Measurements from ENCODE around the gene SOX18.

SOX18 gene

DNA sequence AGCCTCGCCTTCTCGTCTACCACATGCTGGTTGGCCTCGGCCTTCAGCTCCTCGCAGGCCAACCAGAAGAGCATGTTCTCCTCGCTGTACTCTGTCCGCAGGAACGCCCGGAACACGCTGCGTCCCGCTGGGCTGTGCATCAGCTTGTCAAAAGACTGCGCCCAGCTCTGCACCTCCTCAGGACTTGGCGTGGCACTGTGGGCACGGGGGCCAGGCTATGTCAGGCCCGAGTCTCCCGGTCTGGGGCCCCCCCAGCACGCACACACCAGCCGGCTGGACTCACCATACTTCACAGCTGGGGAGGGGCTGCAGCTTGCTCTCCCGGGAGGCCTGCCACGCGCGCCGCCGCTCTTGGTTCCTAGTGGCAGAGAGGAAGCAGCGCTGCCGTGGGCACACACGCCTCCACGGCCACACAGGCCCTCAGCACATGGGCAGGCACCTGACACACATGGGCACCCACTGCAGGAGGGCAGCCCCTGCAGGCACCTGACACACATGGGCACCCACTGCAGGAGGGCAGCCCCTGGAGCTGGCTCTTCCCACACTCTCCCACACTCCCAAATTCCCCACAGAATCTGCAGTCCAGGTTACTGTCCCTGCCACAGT, 24.8 kb upstream of the SOX18 start:
- H3K27ac Mint-ChIP-seq, result no peak overlapping the region

DNA sequence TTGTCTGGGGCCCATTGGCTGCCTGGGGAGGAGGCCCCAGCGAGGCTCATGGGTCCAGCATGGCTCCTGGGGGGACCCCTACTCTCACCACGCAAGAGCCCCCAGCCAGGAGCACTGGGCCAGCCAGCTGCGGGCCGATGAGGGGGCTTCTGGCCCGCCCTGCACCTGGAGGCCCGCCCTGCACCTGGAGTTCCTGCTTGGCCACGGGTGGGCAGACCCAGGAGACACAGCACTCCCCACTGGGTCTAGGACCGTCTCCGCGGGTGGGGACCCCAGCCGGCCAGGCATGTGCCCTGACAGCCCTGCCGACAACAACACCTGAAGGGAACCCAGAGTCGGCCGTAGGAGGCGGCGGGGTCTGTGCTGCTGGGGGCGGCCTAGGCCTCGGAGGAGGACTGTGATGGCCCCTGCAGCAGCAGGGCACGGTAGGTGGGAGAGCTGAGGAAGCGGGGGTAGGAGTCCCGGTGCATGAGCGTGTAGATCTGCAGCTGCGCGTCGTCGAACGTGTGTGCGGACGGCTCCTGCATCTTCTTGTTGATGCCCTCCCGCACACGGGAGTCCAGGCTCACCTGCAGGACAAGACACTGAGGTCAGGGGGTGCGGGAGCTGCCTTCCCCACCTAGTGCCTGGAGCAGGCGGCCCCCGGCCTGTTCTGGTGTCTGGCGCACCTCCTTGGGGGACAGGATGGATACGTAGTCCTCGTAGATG, 24.2 kb upstream of the SOX18 start:
- peaks cover 6% of the 10 kb centered on the region for H3K4me1 Mint-ChIP-seq
- H3K36me3 Mint-ChIP-seq, result no peaks in the 10 kb centered on the region
- no peak overlapping the region for H3K4me3 Mint-ChIP-seq
- H3K27me3 Mint-ChIP-seq, result no peaks in the 10 kb centered on the region
- no peak overlapping the region for H3K27ac Mint-ChIP-seq
- H3K9me3 Mint-ChIP-seq, result no peaks in the 10 kb centered on the region

More for the DNA sequence above, 24.8 kb upstream of the SOX18 start:
- H3K9me3 Mint-ChIP-seq, result no peaks in the 10 kb centered on the region
- H3K4me1 Mint-ChIP-seq, result peaks cover 13% of the 10 kb centered on the region
- no peak overlapping the region for H3K4me3 Mint-ChIP-seq
- no peaks in the 10 kb centered on the region for H3K36me3 Mint-ChIP-seq
- no peaks in the 10 kb centered on the region for H3K27me3 Mint-ChIP-seq

DNA sequence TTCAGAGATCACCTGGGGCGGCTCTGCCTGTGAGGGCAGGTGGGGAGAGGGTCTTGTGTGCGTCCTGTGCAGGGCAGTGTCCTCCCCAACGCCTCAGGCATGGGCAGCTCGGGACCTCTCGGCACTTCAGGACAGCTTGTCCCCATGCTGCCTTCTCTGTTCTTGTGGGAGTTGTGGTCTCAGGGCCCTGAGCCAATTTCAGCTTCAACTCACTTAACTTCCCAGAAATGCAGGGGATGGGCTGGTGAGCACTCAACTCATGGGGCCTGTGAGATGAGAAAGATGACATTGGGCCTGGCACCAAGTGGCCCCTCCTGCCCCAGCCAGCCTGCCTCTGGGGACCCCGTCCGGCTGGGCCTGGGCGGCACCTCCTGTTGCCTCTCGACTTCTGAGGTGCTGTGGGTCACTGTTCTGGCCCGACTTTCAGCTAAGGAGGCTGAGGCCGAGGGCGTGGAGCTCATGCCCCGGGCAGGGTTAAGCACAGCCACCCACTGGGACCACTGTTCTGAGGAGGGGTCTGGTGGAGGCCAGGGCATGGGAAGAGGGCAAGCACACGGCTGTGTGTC, 23.1 kb upstream of the SOX18 start:
- H3K36me3 Mint-ChIP-seq, result no peaks in the 10 kb centered on the region
- peaks cover under 1% of the 10 kb centered on the region for H3K4me1 Mint-ChIP-seq
- H3K27me3 Mint-ChIP-seq, result no peaks in the 10 kb centered on the region
- no peak overlapping the region for H3K4me3 Mint-ChIP-seq
- no peaks in the 10 kb centered on the region for H3K9me3 Mint-ChIP-seq
- peak overlapping the region; percentile 59 for H3K27ac Mint-ChIP-seq

DNA sequence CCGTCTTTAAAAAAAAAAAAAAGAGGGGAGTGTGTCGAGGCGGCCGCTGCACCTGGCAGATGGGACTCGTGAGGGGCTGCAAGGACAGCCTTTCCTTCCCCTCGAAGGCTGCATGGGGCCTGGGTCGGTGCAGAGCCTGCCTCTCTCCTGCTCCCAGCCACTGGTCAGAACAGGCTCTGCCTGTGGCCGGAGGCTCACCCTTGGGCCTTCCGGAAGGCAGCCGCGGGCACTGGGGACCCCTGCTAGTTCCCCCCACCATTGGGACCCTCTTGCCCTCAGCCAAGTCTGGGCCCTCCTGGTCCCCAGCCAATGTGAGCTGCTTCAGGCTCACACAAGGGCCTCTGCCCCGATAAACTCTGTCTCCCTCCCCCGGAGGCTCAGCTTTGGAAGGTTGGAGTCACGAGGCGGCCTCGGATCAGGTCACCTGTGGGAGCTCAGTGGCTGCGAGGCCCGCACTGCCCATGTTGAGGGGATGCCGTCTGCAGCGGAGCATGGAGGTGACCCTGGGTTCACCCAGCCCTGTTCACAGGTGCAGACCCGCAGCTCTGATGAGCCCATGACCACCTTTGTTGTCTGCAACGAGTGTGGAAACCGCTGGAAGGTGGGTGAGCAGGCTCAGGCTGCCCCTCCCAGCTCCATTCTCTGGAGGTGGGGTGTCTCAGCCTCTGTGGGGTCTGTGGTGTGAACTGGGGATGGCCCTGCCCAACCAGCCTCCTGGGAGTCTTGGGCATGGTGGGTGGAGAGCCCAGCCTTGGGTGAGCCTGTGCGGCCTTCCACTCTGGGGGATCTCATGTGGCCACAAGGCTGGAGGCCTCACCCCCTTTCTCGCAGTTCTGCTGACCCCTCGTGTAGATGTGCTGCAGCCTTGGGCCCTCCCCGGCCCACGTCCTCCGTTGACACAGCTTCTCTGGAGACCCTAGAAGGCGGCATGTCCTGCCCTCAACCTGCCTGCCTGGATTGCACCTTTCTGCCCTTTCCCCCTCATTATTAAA, 22.2 kb upstream of the SOX18 start:
- Mint-ChIP-seq H3K27me3 (no peaks in the 10 kb centered on the region), H3K4me1 (peaks cover 9% of the 10 kb centered on the region), H3K4me3 (no peak overlapping the region), H3K27ac (peak overlapping the region; percentile 59), H3K9me3 (no peaks in the 10 kb centered on the region), H3K36me3 (no peaks in the 10 kb centered on the region)

DNA sequence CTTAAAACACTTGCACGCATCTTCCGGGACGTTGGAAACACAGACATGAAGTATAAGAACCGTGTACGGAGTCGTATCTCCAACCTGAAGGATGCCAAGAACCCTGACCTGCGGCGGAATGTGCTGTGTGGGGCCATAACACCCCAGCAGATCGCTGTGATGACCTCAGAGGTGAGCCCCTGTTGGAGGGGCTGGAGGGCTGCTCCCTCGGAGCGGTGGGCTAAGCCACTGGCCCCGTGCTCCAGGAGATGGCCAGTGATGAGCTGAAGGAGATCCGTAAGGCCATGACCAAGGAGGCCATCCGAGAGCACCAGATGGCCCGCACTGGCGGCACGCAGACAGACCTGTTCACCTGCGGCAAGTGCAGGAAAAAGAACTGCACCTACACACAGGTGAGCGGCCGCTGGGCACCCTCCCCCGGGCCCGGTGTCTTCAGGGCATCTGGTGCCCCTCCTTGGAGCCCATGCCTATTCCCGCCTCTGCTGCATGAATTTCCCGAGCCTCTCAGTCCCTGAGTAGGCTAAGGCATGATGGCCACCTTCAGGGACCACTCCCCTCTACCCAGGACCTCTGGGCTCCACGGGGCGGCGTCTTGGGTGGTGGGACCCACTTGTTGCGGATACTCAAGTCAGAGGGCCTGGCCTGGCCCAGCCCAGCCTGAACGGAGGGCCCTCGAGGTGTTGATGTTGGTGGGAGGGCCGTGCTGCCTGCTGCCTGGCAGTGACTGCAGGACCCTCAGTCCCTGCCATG, 21.0 kb upstream of the SOX18 start:
- Mint-ChIP-seq H3K27ac (no peak overlapping the region), H3K9me3 (no peaks in the 10 kb centered on the region), H3K27me3 (no peaks in the 10 kb centered on the region), H3K4me3 (no peak overlapping the region), H3K4me1 (peaks cover 19% of the 10 kb centered on the region), H3K36me3 (no peaks in the 10 kb centered on the region)

DNA sequence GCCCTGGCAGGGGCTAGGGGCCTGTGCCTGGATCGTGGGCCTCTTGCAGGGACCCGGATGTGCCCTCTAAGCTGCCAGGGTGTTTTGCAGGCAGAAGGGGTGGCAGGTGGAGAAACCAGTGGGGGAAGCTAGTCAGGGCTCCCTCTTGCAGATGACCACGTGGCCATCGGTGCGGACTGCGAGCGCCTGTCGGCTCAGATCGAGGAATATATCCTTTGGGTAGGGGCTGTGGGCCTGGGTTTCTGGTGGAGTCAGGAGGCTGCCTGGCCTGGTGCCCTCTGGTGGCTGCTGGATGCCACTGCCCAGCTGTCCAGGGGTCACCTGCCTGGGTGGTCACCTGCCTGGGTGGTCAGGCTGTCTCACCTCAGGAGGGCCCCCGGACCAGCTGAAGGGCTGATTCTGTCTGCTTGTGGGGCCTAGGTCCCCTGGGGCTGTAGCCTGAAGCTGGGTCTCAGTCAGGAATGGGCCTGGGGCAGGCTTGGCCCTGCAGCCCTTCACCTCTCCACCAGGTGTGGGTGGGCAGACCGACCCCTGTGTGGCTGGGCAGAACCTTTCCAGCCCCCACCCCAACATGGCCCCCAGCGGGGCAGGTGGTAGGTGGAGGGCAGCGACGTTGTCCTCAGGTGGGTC, 20.3 kb upstream of the SOX18 start:
- H3K4me1 Mint-ChIP-seq, result peaks cover 24% of the 10 kb centered on the region
- H3K27ac Mint-ChIP-seq, result no peak overlapping the region
- no peaks in the 10 kb centered on the region for H3K27me3 Mint-ChIP-seq
- H3K9me3 Mint-ChIP-seq, result no peaks in the 10 kb centered on the region
- H3K4me3 Mint-ChIP-seq, result no peak overlapping the region
- no peaks in the 10 kb centered on the region for H3K36me3 Mint-ChIP-seq

DNA sequence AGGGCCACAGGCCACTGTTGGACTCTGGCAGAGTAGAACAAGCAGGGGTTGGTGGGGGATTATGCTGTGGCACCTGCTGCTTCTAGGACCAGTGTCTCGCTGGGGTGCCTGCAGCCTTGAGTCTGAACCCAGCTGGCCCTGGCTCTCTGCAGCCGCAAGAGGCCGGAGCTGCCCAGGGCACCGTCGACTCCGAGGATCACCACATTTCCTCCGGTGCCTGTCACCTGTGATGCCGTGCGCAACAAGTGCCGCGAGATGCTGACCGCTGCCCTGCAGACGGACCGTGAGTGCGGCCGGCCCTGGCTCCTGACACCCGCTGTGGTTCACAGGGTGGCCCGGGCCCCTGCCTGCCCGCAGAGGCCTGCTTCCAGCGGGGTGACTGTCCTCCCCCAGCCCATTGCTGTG, 19.8 kb upstream of the SOX18 start:
- no peaks in the 10 kb centered on the region for H3K27me3 Mint-ChIP-seq
- no peaks in the 10 kb centered on the region for H3K36me3 Mint-ChIP-seq
- H3K4me3 Mint-ChIP-seq, result no peak overlapping the region
- H3K4me1 Mint-ChIP-seq, result peaks cover 29% of the 10 kb centered on the region
- H3K27ac Mint-ChIP-seq, result no peak overlapping the region
- no peaks in the 10 kb centered on the region for H3K9me3 Mint-ChIP-seq

DNA sequence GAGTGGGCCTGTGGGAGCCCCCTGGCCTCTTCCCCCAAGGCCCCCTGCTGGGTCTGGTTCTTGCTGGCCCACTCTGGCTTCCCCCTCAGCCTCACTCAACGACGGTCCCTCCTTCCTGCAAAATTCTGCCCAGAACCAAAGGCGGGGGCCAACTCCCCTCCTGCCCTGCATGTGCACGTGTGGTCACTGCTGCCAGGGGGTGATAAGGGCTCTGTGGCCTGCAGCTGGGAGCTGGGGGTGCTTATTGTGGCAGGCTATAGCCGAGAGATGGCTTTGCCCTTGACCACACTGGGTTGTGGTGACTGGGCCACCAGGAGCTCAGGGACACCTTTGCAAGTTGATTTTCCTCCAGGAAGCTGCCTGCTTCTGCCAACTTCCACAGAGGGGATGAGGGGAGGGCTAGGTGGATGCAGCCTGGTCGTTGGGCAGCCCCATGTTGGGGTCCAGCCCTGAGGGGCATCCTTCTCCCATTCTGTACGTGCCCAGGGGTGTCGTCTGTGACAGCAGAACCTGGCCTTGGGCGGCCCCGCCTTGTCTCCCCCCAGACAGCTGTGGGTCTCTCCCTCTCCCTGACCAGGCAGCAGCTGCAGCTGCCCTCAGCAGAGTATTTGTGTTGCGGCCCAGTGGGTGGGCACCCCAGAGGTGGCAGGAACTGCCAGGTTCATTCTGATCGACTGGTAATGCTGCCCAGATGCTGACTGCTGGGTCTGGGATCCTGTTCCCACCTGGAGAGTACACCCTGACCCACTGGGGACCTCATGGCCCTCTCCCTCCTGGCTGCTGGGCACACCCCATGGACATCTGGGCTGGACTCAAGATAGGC, 19.2 kb upstream of the SOX18 start:
- Mint-ChIP-seq H3K4me1 (peaks cover 35% of the 10 kb centered on the region), H3K36me3 (no peaks in the 10 kb centered on the region), H3K27me3 (no peaks in the 10 kb centered on the region), H3K4me3 (no peak overlapping the region), H3K27ac (no peak overlapping the region), H3K9me3 (no peaks in the 10 kb centered on the region)

DNA sequence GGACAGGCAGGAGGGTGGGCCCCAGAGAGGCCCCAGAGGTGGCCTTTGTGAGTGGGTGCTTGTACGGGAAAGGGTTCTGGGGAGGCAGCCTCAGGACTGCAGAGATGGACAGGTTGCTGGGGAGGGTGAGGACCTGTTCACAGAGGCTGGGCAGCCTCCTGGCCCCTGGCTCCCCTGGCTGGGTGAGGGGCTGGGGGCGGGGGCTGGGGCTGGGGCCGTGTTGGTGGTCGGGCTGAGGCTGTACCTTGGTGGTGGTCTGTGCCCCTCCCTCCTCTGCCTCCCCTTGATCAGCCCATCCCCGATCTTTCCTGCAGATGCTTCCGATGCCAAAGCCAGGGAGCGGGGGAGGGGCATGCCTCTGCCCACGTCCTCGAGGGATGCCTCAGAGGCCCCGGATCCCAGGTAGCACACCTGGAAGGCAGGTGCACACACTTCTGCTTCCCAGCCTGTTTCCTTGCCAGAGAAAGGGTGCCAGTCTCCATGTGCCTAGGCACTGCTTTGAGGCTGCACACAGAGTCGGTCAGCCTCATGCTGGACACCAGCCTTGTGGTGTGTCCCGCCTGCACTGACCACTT, 18.4 kb upstream of the SOX18 start:
- Mint-ChIP-seq H3K36me3 (no peaks in the 10 kb centered on the region), H3K27me3 (no peaks in the 10 kb centered on the region), H3K9me3 (no peaks in the 10 kb centered on the region), H3K4me1 (peaks cover 36% of the 10 kb centered on the region), H3K4me3 (no peak overlapping the region), H3K27ac (no peak overlapping the region)

DNA sequence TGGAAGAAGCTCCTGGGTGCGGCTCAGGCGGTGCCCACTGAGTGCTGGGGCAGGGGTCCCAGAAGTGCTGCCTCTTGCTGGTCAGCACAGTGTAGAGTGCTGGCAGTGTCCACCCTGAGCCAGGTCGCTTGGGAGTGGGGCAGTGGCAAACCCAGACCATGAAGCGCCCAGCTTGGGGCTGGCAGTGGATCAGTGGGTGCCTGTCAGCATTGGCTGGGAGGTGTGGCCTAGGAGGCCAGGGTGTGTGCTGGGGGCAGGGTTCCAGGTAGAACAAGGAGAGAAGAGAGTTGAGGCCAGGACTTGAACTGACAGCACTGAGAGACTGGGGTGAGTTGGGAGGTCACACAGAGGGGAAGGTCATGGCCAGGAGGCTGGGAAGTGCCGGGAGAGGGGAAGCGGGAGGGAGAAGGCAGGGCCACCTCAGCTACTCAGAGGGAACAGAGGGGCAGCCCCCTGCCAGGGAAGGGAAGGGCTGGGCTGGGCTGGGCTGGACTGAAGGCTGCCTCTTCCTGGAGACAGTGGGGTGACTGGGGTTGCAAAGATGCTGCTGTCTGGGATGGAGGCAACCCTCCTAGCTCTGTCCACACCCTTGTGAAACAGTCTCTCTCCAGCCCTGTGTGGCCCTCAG, 17.7 kb upstream of the SOX18 start:
- H3K4me3 Mint-ChIP-seq, result no peak overlapping the region
- no peaks in the 10 kb centered on the region for H3K36me3 Mint-ChIP-seq
- H3K4me1 Mint-ChIP-seq, result peaks cover 36% of the 10 kb centered on the region
- no peaks in the 10 kb centered on the region for H3K27me3 Mint-ChIP-seq
- H3K27ac Mint-ChIP-seq, result no peak overlapping the region
- no peaks in the 10 kb centered on the region for H3K9me3 Mint-ChIP-seq

DNA sequence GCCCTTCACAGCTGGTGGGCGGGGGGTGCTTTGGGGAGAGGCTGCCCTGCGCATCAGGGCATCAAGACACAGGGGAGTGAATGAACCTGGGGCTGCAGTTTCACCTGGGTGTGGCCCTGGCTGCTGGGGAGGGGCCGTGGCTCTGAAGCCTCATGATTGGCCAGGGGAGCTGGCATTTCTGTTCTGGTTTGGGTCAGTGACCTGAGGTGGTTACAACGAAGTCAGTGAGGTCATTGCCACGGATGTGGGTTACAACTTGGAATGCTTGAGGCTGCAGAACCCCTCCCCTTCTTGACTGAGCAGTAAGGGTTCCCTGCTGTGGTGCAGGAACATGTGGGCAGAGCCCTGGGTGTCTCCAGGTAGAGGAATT, 16.5 kb upstream of the SOX18 start:
- H3K4me3 Mint-ChIP-seq, result peak overlapping the region; percentile 19
- H3K4me1 Mint-ChIP-seq, result peaks cover 36% of the 10 kb centered on the region
- H3K27ac Mint-ChIP-seq, result peak overlapping the region; percentile 30
- no peaks in the 10 kb centered on the region for H3K9me3 Mint-ChIP-seq
- H3K36me3 Mint-ChIP-seq, result no peaks in the 10 kb centered on the region
- H3K27me3 Mint-ChIP-seq, result no peaks in the 10 kb centered on the region

DNA sequence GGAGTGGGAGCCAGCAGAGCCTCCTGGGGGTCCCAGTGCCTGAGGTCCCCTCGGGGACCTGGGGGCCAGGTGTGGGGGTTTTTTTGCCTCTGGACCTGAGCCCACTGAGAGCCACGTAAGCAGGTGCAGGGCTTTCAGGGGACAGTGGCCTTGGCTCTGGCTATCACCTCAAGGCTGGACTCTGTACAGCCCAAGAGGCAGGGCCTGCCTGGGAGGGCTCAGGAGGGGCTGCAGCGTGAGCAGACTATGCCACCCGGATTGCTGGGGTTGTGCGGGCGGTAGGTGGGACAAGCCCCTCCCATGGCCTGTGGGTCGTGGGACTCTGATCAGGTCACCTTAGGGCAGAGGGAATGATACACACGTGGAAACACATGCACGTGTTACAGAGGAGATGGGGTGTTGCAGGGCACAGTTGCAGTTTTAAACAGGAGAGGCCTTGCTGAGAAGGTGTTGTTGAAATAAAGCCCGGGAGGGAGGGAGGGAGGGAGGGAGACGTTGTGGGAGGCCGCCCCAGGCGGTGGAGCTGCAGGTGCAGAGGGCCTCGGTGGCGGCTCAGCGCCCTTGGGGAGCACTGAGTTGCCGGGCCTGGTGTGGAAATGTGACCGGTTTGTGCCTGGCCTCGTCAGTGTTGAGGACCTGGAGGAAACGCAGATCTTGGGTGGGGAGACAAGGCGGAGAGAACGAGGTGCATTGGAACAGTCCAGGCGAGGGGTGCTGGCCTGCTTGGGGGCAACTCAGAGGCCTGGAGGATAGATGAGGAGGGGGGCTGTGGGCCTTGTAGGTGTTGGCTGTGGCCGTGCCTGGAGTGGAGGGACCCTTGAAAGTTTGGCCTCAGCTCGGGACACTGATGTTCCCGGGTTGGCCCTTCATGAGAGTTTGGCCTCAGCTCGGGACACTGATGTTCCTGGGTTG, 15.9 kb upstream of the SOX18 start:
- Mint-ChIP-seq H3K27ac (peak overlapping the region; percentile 17), H3K4me3 (no peak overlapping the region), H3K4me1 (peaks cover 36% of the 10 kb centered on the region)

More for the DNA sequence above, 15.9 kb upstream of the SOX18 start:
- Mint-ChIP-seq H3K9me3 (no peaks in the 10 kb centered on the region), H3K27me3 (no peaks in the 10 kb centered on the region), H3K36me3 (no peaks in the 10 kb centered on the region)

Measured in activated naive CD4-positive, alpha-beta T cell treated with anti-CD3 and anti-CD28 coated beads, Interleukin-2, amount 50 U/mL, for 24 hours (primary cell).